Measurements from ENCODE around the gene OR51B6.
"Not testable (repeated sequence)": the region's sequence is repeated elsewhere in the genome, so short reads cannot be mapped to it uniquely, and the experiment has no call there.

The OR51B6 gene

GRCh38 chr11:5337253-5337652 is 14.1 kb upstream of the OR51B6 start:
- WGBS, 2 experiments (ENCODE audit: insufficient coverage in 2 of 2) = 63% methylated on average over 1 of the region's 1 CpG; no CpG with 5 or more reads in 1 of the 2 experiments
- not testable (repeated sequence) for H3K27ac ChIP-seq (ENCODE audit: low read depth, low read length, severe bottlenecking); H3K4me3 ChIP-seq (ENCODE audit: extremely low read depth, insufficient read depth, low read length, poor library complexity, severe bottlenecking); H3K9me3 ChIP-seq (ENCODE audit: control insufficient read depth, low read length); H3K36me3 ChIP-seq (ENCODE audit: control insufficient read depth, insufficient read depth, low read length); H3K4me1 ChIP-seq (ENCODE audit: control insufficient read depth, insufficient read depth, low read length, poor library complexity, severe bottlenecking)

DNA sequence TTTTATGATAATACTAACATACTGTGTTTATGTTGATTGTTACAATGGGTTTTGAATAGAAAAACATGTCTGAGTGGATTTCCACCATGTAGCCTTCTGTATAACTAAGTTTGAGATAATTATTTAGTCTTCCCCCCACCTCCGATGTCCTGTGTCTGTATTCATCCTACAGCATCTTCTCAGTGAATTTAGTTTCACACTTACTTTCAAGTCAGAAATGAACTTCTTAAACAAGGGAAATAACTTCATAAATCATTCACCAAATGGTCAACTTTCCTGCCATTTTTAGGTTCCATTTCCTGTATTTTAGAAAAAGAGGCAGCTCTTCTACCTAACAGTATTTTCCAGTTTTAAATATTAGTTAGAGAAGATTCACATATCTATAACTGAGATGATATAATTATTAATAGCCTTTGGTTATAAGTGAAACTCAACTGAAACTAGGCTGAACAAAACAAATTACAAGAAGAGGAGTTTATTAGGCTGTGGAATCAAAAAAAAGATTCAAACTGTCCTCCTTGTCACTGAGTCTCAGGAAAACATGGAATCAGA is 11.5 kb upstream of the OR51B6 start:
- Histone ChIP-seq H3K4me3 (ENCODE audit: extremely low read depth, insufficient read depth, low read length, poor library complexity, severe bottlenecking) (no peak overlapping the region), H3K4me1 (ENCODE audit: control insufficient read depth, insufficient read depth, low read length, poor library complexity, severe bottlenecking) (no peaks in the 10 kb centered on the region), H3K27ac (ENCODE audit: low read depth, low read length, severe bottlenecking) (no peak overlapping the region), H3K9me3 (ENCODE audit: control insufficient read depth, low read length) (no peaks in the 10 kb centered on the region), H3K36me3 (ENCODE audit: control insufficient read depth, insufficient read depth, low read length) (no peaks in the 10 kb centered on the region)
- 100% methylated on average over 1 of the region's 1 CpG; no CpG with 5 or more reads in 1 of the 2 experiments for WGBS, 2 experiments (ENCODE audit: insufficient coverage in 2 of 2)

DNA sequence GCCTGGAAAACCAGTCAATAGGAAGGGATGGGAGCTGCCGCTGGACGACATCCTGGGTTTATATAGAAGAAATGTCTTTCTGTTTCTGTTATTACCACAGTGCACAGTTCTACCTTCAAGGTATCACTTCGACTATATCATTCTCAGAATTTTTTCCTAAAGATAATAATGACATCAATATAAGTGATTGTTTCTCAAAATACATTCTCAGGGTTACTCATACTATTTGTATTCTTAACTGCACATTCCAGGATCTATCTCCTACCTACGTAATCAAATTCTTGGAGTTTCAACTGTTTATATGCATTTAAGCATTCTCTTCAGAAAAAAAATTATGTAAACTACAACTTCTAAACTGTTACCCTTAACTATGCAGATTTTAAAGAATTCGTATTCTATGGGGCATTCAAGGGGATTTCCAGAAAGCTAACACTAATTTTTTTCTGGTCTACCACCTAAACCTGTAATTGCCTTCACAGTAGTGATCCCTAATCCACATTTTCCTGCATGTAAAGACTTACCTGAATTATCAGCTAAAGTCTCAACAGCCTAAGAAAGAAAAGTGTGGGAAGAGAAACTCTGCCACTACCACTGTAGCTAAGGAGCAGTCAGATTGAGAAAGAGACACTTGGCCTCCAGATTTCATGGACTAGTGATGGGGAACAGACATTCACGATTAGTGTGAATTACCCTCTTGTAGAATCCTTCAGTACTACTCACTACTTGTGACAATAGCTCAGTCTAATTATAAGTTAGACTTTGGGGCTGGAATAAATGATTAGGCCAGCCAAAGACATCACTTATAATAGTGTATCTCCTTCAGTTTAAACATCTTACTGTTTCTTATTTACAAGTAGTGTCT is 7.6 kb upstream of the OR51B6 start, which contains the start of gene OR51B5:
TSS of gene OR51B5 (minus strand) at position 51 of the 862 bp plus-strand sequence. CDS start at position 51, 0 bp downstream.
- 54 to 89% methylated on average over 1 to 3 of the region's 6 CpGs for WGBS, 2 experiments (ENCODE audit: insufficient coverage in 2 of 2)
- Histone ChIP-seq H3K27ac (ENCODE audit: low read depth, low read length, severe bottlenecking) (no peak within 1 kb of the TSS), H3K9me3 (ENCODE audit: control insufficient read depth, low read length) (no peaks in the 10 kb centered on the region), H3K4me1 (ENCODE audit: control insufficient read depth, insufficient read depth, low read length, poor library complexity, severe bottlenecking) (no peaks in the 10 kb centered on the region), H3K4me3 (ENCODE audit: extremely low read depth, insufficient read depth, low read length, poor library complexity, severe bottlenecking) (no peak within 1 kb of the TSS), H3K36me3 (ENCODE audit: control insufficient read depth, insufficient read depth, low read length) (no peaks in the 10 kb centered on the region)

GRCh38 chr11:5345831-5346230 is 5.5 kb upstream of the OR51B6 start:
- H3K4me1 ChIP-seq (ENCODE audit: control insufficient read depth, insufficient read depth, low read length, poor library complexity, severe bottlenecking) = no peaks in the 10 kb centered on the region
- H3K27ac ChIP-seq (ENCODE audit: low read depth, low read length, severe bottlenecking) = no peak overlapping the region
- H3K9me3 ChIP-seq (ENCODE audit: control insufficient read depth, low read length) = no peaks in the 10 kb centered on the region
- H3K4me3 ChIP-seq (ENCODE audit: extremely low read depth, insufficient read depth, low read length, poor library complexity, severe bottlenecking) = no peak overlapping the region
- WGBS, 2 experiments (ENCODE audit: insufficient coverage in 2 of 2) = 76 to 91% methylated on average over 1 to 3 of the region's 3 CpGs
- no peaks in the 10 kb centered on the region for H3K36me3 ChIP-seq (ENCODE audit: control insufficient read depth, insufficient read depth, low read length)

DNA sequence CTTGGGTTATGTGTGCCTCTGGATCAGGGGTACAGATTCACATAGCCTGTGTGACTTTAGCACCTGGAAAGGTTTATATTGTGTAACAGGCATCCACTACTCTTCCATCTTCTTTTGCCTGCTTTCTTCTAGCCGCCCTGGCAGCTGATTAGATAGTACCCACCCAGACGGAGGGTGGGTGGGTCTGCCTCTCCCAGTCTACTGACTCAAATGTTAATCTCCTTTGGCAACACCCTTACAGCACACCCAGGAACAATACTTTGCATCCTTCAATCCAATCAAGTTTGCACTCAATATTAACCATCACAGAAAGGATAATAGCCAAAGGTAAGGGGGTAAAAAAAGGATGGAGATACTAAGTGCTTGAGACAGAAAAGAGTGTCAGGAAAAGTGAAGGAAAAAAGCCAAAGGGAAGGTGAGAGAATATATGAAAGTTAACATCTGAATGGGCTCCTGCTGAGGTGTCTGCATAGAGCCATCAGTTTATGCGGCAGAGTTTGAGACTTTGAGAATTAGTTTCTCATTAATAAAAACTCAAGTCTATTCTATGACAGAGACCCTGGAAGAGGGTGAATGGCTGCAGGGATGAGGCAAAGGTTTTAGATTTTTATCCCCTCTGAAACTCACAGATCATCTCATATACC is 2.6 kb upstream of the OR51B6 start:
- Histone ChIP-seq H3K4me3 (ENCODE audit: extremely low read depth, insufficient read depth, low read length, poor library complexity, severe bottlenecking) (no peak overlapping the region), H3K27ac (ENCODE audit: low read depth, low read length, severe bottlenecking) (no peak overlapping the region), H3K9me3 (ENCODE audit: control insufficient read depth, low read length) (no peaks in the 10 kb centered on the region), H3K36me3 (ENCODE audit: control insufficient read depth, insufficient read depth, low read length) (no peaks in the 10 kb centered on the region), H3K4me1 (ENCODE audit: control insufficient read depth, insufficient read depth, low read length, poor library complexity, severe bottlenecking) (no peaks in the 10 kb centered on the region)
- WGBS, 2 experiments (ENCODE audit: insufficient coverage in 2 of 2) = 31% methylated on average over 2 of the region's 3 CpGs; no CpG with 5 or more reads in 1 of the 2 experiments

- Histone ChIP-seq H3K36me3 (ENCODE audit: control insufficient read depth, insufficient read depth, low read length) (no peaks in the 10 kb centered on the region), H3K27ac (ENCODE audit: low read depth, low read length, severe bottlenecking) (no peak overlapping the region), H3K4me1 (ENCODE audit: control insufficient read depth, insufficient read depth, low read length, poor library complexity, severe bottlenecking) (no peaks in the 10 kb centered on the region), H3K4me3 (ENCODE audit: extremely low read depth, insufficient read depth, low read length, poor library complexity, severe bottlenecking) (no peak overlapping the region), H3K9me3 (ENCODE audit: control insufficient read depth, low read length) (no peaks in the 10 kb centered on the region)
- 50% methylated on average over 1 of the region's 1 CpG; no CpG with 5 or more reads in 1 of the 2 experiments for whole genome bisulfite sequencing, 2 experiments (ENCODE audit: insufficient coverage in 2 of 2)
Measured at GRCh38 chr11:5349550-5349949, 1.8 kb upstream of the OR51B6 start.

DNA sequence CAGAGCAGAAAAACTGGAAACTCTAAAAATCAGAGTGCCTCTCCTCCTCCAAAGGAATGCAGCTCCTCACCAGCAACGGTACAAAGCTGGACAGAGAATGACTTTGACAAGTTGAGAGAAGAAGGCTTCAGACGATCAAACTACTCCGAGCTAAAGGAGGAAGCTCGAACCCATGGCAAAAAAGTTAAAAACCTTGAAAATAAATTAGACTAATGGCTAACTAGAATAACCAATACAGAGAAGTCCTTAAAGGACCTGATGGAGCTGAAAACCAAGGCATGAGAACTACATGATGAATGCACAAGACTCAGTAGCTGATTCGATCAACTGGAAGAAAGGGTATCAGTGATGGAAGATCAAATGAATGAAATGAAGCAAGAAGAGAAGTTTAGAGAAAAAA is 4.7 kb downstream of the OR51B6 start:
- WGBS, 2 experiments (ENCODE audit: insufficient coverage in 2 of 2) = no CpG with 5 or more reads among the region's 5 CpGs

DNA sequence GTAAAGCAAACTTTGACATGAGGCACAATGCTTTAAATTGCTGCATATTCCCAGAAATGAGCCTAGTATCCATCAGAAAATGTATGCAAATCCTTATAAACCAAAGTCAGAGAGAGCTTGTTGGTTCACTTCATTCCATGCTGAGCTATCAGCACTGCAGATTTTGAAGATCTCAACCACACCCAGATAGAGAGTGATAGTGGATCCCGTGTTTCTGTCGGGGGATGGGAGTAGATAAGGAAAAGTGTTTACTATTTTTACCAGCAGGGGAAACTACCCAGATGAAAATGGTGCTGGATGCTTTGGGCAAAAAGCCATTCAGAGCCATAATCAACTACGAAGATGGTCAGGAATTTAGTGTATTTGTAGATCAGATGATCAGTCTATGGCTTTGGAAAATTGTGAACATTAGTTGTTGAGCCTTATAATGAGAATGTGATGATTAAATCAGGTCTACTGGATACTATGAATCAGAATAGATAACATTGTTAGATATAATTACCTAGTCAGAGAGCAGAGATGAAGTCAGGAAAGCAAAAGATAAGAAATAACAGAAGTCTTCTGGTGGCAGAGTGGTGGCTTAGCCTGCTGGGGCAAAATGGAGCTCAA is 10.8 kb downstream of the OR51B6 start:
- Histone ChIP-seq H3K36me3 (ENCODE audit: control insufficient read depth, insufficient read depth, low read length) (no peaks in the 10 kb centered on the region), H3K4me1 (ENCODE audit: control insufficient read depth, insufficient read depth, low read length, poor library complexity, severe bottlenecking) (peaks cover 28% of the 10 kb centered on the region), H3K9me3 (ENCODE audit: control insufficient read depth, low read length) (no peaks in the 10 kb centered on the region), H3K27ac (ENCODE audit: low read depth, low read length, severe bottlenecking) (no peak overlapping the region), H3K4me3 (ENCODE audit: extremely low read depth, insufficient read depth, low read length, poor library complexity, severe bottlenecking) (no peak overlapping the region)
- WGBS, 2 experiments (ENCODE audit: insufficient coverage in 2 of 2) = 95 to 100% methylated on average over 1 to 2 of the region's 3 CpGs

More for the DNA sequence above, 4.7 kb downstream of the OR51B6 start:
- H3K9me3 ChIP-seq (ENCODE audit: control insufficient read depth, low read length); H3K4me1 ChIP-seq (ENCODE audit: control insufficient read depth, insufficient read depth, low read length, poor library complexity, severe bottlenecking); H3K27ac ChIP-seq (ENCODE audit: low read depth, low read length, severe bottlenecking); H3K36me3 ChIP-seq (ENCODE audit: control insufficient read depth, insufficient read depth, low read length); H3K4me3 ChIP-seq (ENCODE audit: extremely low read depth, insufficient read depth, low read length, poor library complexity, severe bottlenecking): not testable (repeated sequence)

GRCh38 chr11:5363679-5364078 is 12.4 kb downstream of the OR51B6 start:
- peaks cover 28% of the 10 kb centered on the region for H3K4me1 ChIP-seq (ENCODE audit: control insufficient read depth, insufficient read depth, low read length, poor library complexity, severe bottlenecking)
- H3K36me3 ChIP-seq (ENCODE audit: control insufficient read depth, insufficient read depth, low read length) = no peaks in the 10 kb centered on the region
- H3K9me3 ChIP-seq (ENCODE audit: control insufficient read depth, low read length) = no peaks in the 10 kb centered on the region
- WGBS, 2 experiments (ENCODE audit: insufficient coverage in 2 of 2) = no CpG with 5 or more reads among the region's 1 CpG
- H3K4me3 ChIP-seq (ENCODE audit: extremely low read depth, insufficient read depth, low read length, poor library complexity, severe bottlenecking) = no peak overlapping the region
- H3K27ac ChIP-seq (ENCODE audit: low read depth, low read length, severe bottlenecking) = no peak overlapping the region

DNA sequence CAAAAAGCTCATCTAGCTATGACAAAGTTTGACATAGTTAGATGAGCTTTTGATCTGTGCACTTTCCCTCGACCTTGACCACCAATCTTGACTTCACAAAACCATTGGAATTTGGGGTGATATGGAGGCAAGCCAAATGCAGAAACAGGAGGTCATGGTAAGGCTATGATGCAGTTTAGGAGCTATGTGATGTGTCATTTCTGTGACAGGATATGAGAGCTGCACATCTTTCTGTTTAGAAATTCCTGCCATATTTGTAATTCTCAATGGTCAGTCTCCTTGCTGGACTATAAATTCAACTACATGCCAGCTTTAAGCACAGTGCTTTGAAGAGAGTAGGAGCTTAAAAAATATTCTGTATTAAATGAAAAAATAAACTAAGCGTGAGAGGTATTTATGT is 12.9 kb downstream of the OR51B6 start:
- H3K36me3 ChIP-seq (ENCODE audit: control insufficient read depth, insufficient read depth, low read length) = no peaks in the 10 kb centered on the region
- H3K4me1 ChIP-seq (ENCODE audit: control insufficient read depth, insufficient read depth, low read length, poor library complexity, severe bottlenecking) = peaks cover 28% of the 10 kb centered on the region
- H3K9me3 ChIP-seq (ENCODE audit: control insufficient read depth, low read length) = no peaks in the 10 kb centered on the region
- no peak overlapping the region for H3K27ac ChIP-seq (ENCODE audit: low read depth, low read length, severe bottlenecking)
- 80% methylated on average over 1 of the region's 2 CpGs; no CpG with 5 or more reads in 1 of the 2 experiments for WGBS, 2 experiments (ENCODE audit: insufficient coverage in 2 of 2)
- no peak overlapping the region for H3K4me3 ChIP-seq (ENCODE audit: extremely low read depth, insufficient read depth, low read length, poor library complexity, severe bottlenecking)
